ENCODE results near the gene ADH6.
"Not testable (repeated sequence)": the region's sequence is repeated elsewhere in the genome, so short reads cannot be mapped to it uniquely, and the experiment has no call there.

The ADH6 gene

GRCh38 chr4:99219072-99219471 lies at the start of gene ADH6:
Gene ADH6, minus strand, starts transcription at chr4:99219246. Its CDS starts 94 bp downstream, at chr4:99219152.
- no peak for DNase-seq (ENCODE audit: low read depth)

GRCh38 chr4:99264927-99265326 lies 45.9 kb upstream of the ADH6 start:
- DNase-seq (ENCODE audit: low read depth), result no peak

- DNase-seq (ENCODE audit: low read depth), result no peak
Observed at GRCh38 chr4:99252746-99253145, 33.7 kb upstream of the ADH6 start.

- no peak for DNase-seq (ENCODE audit: low read depth)
Observed at GRCh38 chr4:99248714-99249113, 29.7 kb upstream of the ADH6 start.

GRCh38 chr4:99235955-99236354 lies 16.9 kb upstream of the ADH6 start:
- DNase-seq (ENCODE audit: low read depth), result no peak

- DNase-seq (ENCODE audit: low read depth), result no peak
Observed at GRCh38 chr4:99234331-99235010, 15.4 kb upstream of the ADH6 start.

GRCh38 chr4:99233397-99233796 lies 14.4 kb upstream of the ADH6 start:
- not testable (repeated sequence) for DNase-seq (ENCODE audit: low read depth)

- DNase-seq (ENCODE audit: low read depth), result not testable (repeated sequence)
Observed at GRCh38 chr4:99228706-99229105, 9.7 kb upstream of the ADH6 start.

- not testable (repeated sequence) for DNase-seq (ENCODE audit: low read depth)
Observed at GRCh38 chr4:99227646-99228045, 8.6 kb upstream of the ADH6 start.

- no peak for DNase-seq (ENCODE audit: low read depth)
Observed at GRCh38 chr4:99221980-99222379, 2.9 kb upstream of the ADH6 start.

- no peak for DNase-seq (ENCODE audit: low read depth)
Observed at GRCh38 chr4:99219479-99219878, 433 bp upstream of the ADH6 start.

- no peak for DNase-seq (ENCODE audit: low read depth)
Observed at GRCh38 chr4:99215521-99215920, 3.5 kb downstream of the ADH6 start.

- no peak for DNase-seq (ENCODE audit: low read depth)
Observed at GRCh38 chr4:99210789-99211188, 8.3 kb downstream of the ADH6 start.

GRCh38 chr4:99209671-99210070 lies 9.4 kb downstream of the ADH6 start:
- no peak for DNase-seq (ENCODE audit: low read depth)

- DNase-seq (ENCODE audit: low read depth), result no peak
Observed at GRCh38 chr4:99208719-99209075, 10.3 kb downstream of the ADH6 start.

- DNase-seq (ENCODE audit: low read depth), result no peak
Observed at GRCh38 chr4:99207911-99208718, 10.9 kb downstream of the ADH6 start.

GRCh38 chr4:99207069-99207743 lies 11.8 kb downstream of the ADH6 start:
- no peak for DNase-seq (ENCODE audit: low read depth)

- DNase-seq (ENCODE audit: low read depth), result no peak
Observed at GRCh38 chr4:99205153-99205979, 13.7 kb downstream of the ADH6 start.

GRCh38 chr4:99202536-99202935 lies 16.5 kb downstream of the ADH6 start:
- no peak for DNase-seq (ENCODE audit: low read depth)

GRCh38 chr4:99202094-99202493 lies 17.0 kb downstream of the ADH6 start:
- no peak for DNase-seq (ENCODE audit: low read depth)

GRCh38 chr4:99201690-99202089 lies 17.4 kb downstream of the ADH6 start:
- DNase-seq (ENCODE audit: low read depth), result no peak

GRCh38 chr4:99200138-99200537 lies 18.9 kb downstream of the ADH6 start:
- DNase-seq (ENCODE audit: low read depth), result no peak

All from stimulated activated CD4-positive, alpha-beta T cell treated with anti-CD3 and anti-CD28 coated beads, Interleukin-2, amount 100 ng/mL, for 4 hours (primary cell).